ENCODE measurements around the gene PCAT7.
"Not testable (repeated sequence)": the region's sequence is repeated elsewhere in the genome, so short reads cannot be mapped to it uniquely, and the experiment has no call there.

The PCAT7 gene

GRCh38 chr9:94554439-94555331, at the start of gene PCAT7:
Gene PCAT7, plus strand, starts transcription at chr9:94555083.
- DNase-seq = peak; percentile 68

DNA sequence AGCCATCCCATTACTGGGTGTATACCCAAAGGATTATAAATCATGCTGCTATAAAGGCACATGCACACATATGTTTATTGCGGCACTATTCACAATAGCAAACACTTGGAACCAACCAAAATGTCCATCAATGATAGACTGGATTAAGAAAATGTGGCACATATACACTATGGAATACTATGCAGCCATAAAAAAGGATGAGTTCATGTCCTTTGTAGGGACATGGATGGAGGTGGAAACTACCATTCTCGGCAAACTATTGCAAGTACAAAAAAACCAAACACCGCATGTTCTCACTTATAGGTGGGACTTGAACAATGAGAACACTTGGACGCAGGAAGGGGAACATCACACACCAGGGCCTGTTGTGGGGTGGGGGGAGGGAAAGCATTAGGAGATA, 48.5 kb upstream of the PCAT7 start:
- DNase-seq = not testable (repeated sequence)

DNA sequence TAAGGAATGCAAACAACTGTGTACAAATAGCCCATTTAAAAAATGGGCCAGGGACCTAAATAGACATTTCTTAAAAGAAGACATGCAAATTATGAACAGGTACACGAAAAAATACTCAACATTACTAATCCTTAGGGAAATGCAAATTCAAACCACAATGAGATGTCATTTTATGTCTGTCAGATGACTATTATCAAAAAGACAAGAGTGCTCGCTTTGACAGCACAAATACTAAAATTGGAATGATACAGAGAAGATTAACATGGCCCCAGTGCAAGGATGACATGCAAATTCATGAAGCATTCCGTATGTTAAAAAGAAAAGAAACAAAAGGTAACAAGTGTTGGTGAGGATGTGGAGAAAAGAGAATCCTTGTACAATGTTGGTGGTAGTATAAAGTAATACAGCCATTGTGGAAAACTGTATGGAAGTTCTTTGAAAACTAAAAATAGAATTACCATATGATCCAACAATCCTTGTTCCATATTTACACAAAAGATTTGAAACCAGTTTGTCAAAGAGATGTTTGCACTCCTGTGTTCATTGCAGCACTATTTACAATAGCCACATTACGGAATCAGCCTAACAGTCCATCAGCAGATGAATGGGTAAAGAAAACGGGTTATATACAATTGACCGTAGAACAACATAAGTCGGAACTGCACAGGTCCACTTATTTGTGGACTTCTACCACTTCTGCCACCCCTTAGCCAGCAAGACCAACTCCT, 47.2 kb upstream of the PCAT7 start:
- no peak for DNase-seq

DNA sequence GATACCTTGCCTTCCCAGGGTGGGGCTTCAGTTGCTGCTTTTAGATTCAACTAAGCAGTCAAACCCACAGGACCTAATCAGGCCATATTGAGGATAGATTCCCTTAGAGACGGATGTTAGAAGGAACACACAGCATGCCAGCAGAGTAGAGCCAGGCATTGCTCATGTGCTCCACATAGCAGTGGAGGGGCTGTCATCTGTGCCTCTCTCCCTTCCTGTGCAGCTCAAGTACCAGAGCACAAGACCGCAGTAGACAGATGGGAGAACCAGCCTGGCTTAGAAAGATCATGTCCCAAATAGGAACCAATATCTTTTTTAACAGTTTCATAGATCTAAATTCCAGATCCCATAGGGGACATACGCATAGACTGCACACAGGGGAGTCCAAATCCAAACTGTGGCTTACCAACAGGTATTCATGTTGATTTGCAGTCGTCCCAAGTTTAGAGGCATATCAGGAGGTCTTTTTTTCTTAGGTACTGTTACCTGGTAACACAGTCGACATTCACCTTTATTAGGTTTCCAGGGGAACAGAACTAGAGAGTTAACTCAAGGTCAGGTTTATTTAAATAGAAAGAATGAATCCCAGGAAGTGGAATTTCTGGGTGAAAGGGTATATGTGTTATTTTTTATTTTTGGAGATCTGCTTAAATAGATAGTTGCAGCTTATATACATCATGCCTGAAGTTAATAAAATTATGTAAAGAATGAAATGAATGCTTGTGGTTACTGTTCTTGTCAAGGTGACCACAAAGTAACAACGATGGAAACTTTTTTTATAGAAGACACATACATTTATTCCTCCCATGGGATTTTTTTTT, 43.5 kb upstream of the PCAT7 start:
- peak; percentile 6 for DNase-seq

DNA sequence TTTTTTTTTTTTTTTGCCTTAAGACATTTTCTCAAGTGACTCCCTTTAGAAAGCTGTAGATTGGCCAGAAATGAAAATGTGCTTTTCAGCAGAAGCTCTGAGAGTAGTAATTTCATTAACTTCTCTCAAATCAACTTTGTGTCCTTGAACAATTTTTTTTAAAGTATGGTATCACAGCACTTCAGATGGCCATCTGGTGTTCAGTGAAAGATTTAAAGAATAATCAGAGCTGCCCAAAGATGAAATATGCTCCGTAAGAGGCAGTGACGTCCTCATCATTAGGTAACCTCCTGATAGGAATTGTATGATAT, 43.0 kb upstream of the PCAT7 start:
- no peak for DNase-seq

DNA sequence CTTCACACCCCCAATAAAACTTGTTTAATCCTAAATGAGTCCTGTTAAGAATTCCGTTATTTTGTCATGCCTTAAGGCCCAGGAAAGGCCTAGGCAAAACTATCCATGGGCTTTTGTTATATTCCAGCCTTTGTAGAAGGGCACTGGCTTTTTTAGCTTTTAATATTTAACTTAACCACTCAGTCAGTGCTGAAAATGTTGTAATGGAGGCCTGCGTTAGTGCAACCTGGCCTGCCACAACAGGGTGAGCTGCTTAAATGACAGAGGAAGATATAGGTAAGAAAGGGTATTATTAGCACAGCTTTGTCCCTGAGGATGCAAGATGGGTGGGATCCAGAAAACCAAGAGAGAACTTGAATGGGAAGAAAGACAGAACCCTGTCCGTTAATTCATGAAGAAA, 40.2 kb upstream of the PCAT7 start:
- no peak for DNase-seq

- DNase-seq = no peak
Measured at GRCh38 chr9:94517254-94517653, 37.6 kb upstream of the PCAT7 start.

DNA sequence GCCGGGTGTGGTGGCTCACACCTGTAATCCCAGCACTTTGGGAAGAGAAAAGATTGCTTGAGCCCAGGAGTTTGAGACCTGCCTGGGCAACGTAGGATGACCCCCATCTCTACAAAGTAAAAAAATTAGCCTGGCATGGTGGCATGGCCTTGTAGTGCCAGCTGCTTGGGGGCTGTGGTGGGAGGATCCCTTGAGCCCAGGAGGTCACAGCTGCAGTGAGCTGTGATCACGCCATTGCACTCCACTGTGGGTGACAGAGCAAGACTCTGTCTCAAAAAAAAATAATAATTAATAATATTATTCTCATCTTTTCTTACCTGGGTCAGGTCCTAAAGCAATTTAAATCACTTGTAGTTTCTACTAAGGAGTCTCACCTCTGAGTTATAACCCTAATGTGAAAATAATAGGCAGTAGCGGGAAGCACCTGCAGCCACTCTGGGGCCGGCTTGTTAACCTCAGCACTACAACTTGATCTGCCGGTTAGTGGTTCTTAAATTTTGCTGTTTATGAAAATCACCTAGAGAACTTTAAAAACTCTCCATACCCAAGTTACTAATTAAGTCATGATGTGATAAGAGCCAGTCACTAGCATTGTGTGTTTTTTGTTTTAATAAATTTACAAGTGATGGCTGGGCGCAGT, 29.4 kb upstream of the PCAT7 start:
- no peak for DNase-seq

DNA sequence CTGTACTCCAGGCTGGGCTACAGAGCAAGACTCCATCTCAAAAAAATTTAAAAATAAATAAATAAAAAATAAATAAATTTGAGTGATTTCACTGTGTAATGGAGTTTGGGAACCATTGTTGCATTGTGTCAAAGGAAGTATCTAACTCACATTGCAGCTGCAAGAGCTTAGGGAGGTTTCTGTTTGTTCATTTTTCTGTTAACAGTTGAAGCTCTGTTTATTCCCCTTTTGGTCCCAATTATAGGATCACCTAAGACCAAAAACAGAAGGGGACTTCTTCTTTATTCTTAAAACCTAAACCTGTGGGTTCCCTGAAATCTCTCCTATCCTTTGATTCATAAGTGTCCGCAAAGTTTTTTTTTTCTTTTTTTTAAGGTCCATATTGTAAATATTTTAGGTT, 28.6 kb upstream of the PCAT7 start:
- no peak for DNase-seq

- no peak for DNase-seq
Measured at GRCh38 chr9:94526951-94527350, 27.9 kb upstream of the PCAT7 start.

GRCh38 chr9:94528886-94529285, 26.0 kb upstream of the PCAT7 start:
- DNase-seq = no peak

DNA sequence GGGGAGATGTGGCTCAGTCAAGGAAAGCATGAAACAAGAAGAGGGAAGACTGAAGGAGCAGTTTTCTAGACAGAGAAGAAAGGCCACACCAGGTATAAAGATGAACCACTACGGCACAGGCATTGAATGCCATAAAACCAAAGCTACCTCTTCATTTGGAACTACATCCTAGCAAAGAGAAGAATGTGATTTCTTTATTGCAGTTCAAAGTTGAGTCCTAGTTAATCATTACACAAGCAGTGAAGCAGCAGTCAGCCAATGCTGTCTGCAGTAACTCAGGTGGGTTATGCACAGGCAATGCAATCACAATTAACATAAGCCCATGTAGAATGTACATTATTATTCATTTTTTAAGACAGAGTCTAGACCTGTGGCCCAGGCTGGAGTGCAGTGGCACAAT, 21.7 kb upstream of the PCAT7 start:
- DNase-seq = no peak

DNA sequence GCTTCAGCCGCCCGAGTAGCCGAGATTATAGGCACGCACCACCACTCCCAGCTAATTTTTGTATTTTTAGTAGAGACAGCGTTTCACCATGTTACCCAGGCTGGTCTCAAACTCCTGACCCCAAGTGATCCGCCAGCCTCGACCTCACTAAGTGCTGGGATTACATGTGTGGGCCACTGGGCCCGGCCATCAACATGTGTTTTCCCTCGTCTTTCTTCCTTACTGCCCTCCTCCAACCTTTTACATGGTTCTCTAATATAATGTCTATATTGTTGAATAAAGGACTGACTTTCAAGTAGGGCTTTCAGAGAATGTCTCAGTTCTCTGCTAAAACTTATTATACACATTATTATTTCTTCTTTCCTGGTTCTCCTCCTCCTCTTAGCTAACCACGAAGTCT, 21.3 kb upstream of the PCAT7 start:
- DNase-seq = no peak

DNA sequence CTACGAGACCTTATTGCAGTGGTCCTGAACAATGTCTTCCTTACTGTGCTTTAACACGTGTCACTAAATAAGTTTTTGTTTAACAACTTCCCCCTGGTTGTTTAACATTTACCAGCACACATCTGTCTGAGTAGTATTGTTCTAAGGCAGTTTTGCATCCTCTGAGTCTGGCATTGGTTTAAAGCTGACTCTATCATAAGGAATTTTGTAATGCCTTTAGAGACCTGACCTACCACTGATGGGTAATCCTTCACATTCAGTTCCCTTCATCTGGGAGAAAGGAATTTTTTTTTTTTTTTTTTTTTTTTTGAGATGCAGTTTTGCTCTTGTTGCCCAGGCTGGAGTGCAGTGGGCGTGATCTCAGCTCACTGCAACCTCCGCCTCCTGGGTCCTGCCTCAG, 20.0 kb upstream of the PCAT7 start:
- DNase-seq = no peak

- DNase-seq = no peak
Measured at GRCh38 chr9:94538908-94539307, 16.0 kb upstream of the PCAT7 start.

DNA sequence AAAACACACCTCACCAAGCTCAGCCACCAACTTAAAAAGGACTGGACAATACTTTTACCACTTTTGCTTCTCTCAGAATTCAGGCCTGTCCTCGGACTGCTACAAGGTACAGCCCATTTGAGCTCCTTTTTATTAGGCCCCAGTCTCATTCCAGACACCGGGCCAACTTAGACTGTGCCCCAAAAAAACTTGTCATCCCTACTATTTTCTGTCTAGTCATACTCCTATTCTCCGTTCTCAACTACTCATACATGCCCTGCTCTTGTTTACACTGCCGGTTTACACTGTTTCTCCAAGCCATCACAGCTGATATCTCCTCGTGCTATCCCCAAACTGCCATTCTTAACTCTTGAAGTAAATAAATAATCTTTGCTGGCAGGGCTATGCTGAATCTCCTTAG, 10.5 kb upstream of the PCAT7 start:
- DNase-seq = not testable (repeated sequence)

GRCh38 chr9:94545940-94546339, 8.9 kb upstream of the PCAT7 start:
- no peak for DNase-seq

DNA sequence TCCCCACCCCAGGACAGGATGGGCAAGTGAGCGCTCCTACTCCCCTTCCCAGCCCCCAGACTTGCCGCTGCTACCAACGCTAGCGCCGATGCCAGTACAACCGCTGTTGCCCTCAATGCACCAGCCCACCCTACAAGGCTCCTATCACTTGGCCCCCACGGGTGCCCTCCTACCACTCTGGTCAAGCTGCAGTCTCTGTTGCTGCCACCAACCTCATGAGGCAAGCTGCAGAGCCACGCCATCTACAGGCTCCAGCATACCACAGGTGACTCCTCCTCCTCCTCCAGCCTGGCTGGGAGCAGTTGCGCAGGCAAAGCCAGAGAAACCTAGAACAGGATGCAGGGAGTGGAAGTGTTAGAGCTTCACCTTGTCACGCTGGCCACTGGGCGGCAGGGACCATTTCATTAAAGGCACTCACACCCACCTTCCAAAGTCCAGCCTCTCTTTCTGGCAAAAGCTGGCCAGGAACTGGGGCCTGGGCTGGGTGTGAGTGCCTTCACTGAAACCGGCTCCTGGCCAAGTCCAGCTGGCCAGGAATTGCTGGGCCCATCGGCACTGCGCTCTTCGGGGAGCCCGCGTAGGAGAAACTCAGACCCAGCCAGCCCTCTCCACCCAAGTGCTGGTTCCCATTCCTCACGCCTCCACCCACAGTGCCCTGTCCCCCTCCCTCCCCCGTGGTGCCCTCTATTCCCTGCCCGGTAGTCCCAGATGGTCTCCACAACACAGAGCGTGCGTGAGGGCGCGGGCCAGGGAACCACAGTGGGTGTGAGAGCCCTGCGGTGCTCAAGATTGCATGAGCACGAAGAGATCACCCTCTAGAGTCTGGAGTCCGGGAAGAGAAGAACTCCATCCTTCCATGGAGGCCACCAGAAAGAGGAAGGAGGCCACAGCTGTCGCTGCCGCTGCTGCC, 1.6 kb upstream of the PCAT7 start:
- DNase-seq = no peak

DNA sequence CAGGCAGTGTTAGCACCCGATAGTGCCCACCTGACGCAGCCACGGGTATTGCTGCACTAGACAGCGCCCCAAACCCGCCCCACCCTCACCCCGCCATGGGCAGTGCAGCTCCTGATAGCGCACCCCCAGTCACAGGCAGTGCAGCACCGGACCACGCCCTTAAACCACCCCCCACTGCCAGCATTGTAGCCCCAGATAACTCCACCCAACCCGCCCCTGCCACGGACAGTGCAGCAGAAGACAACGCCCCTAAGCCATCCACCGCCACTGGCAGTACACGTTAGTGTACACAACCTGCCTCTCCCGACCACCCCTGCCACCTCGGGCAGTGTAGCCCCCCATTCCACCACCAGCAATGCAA, 825 bp upstream of the PCAT7 start:
- no peak for DNase-seq

DNA sequence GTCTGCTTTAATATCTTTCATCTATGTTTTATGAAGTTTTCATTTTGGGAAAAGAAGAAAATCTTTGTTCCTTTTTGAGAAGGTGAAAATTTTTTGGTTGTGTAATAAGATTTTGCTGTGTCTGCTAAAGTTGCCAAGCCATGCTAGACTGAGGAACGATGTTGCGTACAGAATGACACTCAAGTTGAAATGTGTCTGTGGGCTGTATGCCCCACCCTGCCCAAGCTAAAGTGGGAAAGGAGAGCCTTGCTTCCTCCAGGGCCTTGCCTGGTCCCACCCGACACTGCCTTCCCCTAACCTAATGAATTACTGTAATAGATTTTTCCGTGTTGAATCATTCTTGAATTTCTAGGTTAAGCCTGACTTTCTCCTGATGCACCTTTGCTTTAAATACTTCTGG, 2.5 kb downstream of the PCAT7 start:
- no peak for DNase-seq

- DNase-seq = no peak
Measured at GRCh38 chr9:94560237-94560636, 5.4 kb downstream of the PCAT7 start.

DNA sequence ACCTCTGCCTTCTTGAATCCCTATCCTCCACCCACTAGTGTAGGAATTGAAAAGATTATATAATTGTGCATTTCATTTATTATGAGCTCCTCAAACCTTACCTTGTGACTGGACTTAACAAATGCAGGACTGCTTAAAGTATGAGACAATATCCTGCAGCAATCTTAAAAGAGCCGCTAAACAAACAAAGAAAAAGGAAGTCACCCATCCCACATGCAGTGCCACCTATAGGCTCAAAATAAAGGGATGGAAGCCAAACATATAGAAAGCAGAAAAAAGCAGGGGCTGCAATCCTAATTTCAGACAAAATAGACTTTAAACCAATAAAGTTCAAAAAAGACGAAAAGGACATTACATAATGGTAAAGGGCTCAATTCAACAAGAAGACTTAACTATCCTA, 8.7 kb downstream of the PCAT7 start:
- DNase-seq = no peak
